ENCODE data around the gene MTMR11. TPM values are rescaled to one million over a fixed set of nuclear protein-coding genes. Genes with fewer than 3 reads are reported as not detected.
A peak's percentile ranks its signal among the peaks of the same experiment; 100 is the strongest.

The MTMR11 gene
- total and polyA plus RNA-seq, 9 of the 15 experiments (the other 6 are each of a cell fraction or from before 2014, with no cell fraction given), result 0.09 to 1.6 (median 0.51) TPM

- TF ChIP-seq THAP12 (CRISPR knock-in tag; IDR thresholded peaks at IDR 0.05) (no peak), SMARCC2 (IDR thresholded peaks at IDR 0.05; ENCODE audit: low read depth) (no peak), ELF1 (tag; IDR thresholded peaks at IDR 0.05) (no peak), ZC3H4 (CRISPR knock-in tag; IDR thresholded peaks at IDR 0.05; ENCODE audit: borderline replicate concordance) (no peak), FOXA3 (CRISPR knock-in tag; conservative IDR thresholded peaks at IDR 0.05 in 1 of 2, IDR thresholded peaks at IDR 0.05 in 1 of 2) (no peak), ZNF239 (CRISPR knock-in tag; IDR thresholded peaks at IDR 0.05) (no peak)
Observed at GRCh38 chr1:149917571-149918144, 19.0 kb downstream of the MTMR11 start, which contains the start of gene SV2A (continued).

DNA sequence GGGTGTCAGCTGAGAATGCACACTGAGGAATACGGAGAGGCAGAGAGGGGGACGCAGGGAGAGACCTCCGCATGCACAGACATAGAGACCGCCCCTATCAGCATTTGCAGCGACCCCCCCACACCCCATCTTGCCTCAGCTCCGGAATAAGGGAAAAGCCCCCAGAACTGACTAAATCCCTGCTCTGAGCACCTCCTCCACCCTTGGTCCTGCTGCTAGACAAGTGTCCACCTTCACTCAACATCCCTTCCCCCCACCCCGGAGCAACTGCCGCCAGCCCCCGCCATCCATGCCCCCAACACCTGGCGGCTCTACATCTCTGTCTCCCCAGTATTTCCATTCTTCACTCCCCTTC is 19.8 kb downstream of the MTMR11 start:
- WGBS (ENCODE audit: insufficient coverage, low coverage, missing lambda C conversion rate), result 44% methylated on average over 6 of the region's 10 CpGs
- H3K9me1 ChIP-seq (ENCODE audit: control insufficient read depth, insufficient read depth, low read length), result no peaks in the 10 kb centered on the region
- ChIA-PET CTCF (ENCODE audit: low intra/inter-chr PET ratio) (no interaction called here), POLR2A (interaction anchor here (1.5 to 3.3 kb wide), 3 partner anchors 8 to 29 kb away, joined by 5 to 31 read pairs (median 6); a partner anchor contains a TSS)
- H3K36me3 ChIP-seq (ENCODE audit: control insufficient read depth, insufficient read depth, low read length), result peaks cover 4% of the 10 kb centered on the region; the same call in 1 of the 3 replicates
- no peak for ATAC-seq
- H3K27me3 ChIP-seq (ENCODE audit: control insufficient read depth in 2 of 2, insufficient read depth in 2 of 2, low read length in 2 of 2), result no peaks in the 10 kb centered on the region
- H3K4me3 ChIP-seq, result no peak overlapping the region
- intact Hi-C loops (cut with micrococcal nuclease), result no loop called here
- no peak overlapping the region for H3K27ac ChIP-seq (ENCODE audit: extremely low read depth, low read depth, low read length)
- BruUV-seq (replicated peaks), result no TSS peak
- H2AFZ ChIP-seq (ENCODE audit: low read depth, low read length), result no peak overlapping the region
- H3K9ac ChIP-seq (ENCODE audit: insufficient read depth in 1 of 2, low read depth in 2 of 2, low read length in 2 of 2), result peak overlapping the region in 1 of 2 experiments; percentile 41; a peak in 1 of 4 replicates
- no peak for DNase-seq (ENCODE audit: extremely low read depth in 1 of 4, low spot score in 3 of 4)
- no peak for FAIRE-seq
- peaks cover 15 to 26% of the 10 kb centered on the region in 2 experiments for H3K4me1 ChIP-seq (replicated peaks in 1 of 2; ENCODE audit: control insufficient read depth in 2 of 2, insufficient read depth in 2 of 2, low read length in 2 of 2)
- no peak overlapping the region for H3K4me2 ChIP-seq (ENCODE audit: insufficient read depth, low read length)
- no peaks in the 10 kb centered on the region for H3K79me2 ChIP-seq (ENCODE audit: control insufficient read depth, insufficient read depth, low read length)
- 0 out of 2 replicates have a peak, but pooled peaks cover 3% of the 10 kb centered on the region for H4K20me1 ChIP-seq (replicated peaks; ENCODE audit: control insufficient read depth, insufficient read depth, low read length)
- in situ Hi-C loops (cut with MboI), result no loop called here
- no peaks in the 10 kb centered on the region for H3K9me3 ChIP-seq (replicated peaks; ENCODE audit: control insufficient read depth, insufficient read depth, low read depth, low read length)
- TF ChIP-seq ZEB2 (IDR thresholded peaks at IDR 0.05) (no peak), RFX5 (IDR thresholded peaks at IDR 0.05; ENCODE audit: low read depth, low read length) (no peak), ZNF133 (CRISPR knock-in tag; IDR thresholded peaks at IDR 0.05) (no peak), STAG1 (CRISPR knock-in tag; IDR thresholded peaks at IDR 0.05; ENCODE audit: borderline replicate concordance) (no peak), ZNF23 (CRISPR knock-in tag; IDR thresholded peaks at IDR 0.05) (no peak), PRPF4 (IDR thresholded peaks at IDR 0.05; ENCODE audit: insufficient read depth, low read depth, low read length, poor library complexity, severe bottlenecking) (no peak), CBX8 (IDR thresholded peaks at IDR 0.05; ENCODE audit: borderline replicate concordance, extremely low read depth, low read depth, low read length, poor library complexity, severe bottlenecking) (no peak), HEY1 (CRISPR knock-in tag; IDR thresholded peaks at IDR 0.05; ENCODE audit: borderline replicate concordance) (no peak)
- TF ChIP-seq, protein P1, sequence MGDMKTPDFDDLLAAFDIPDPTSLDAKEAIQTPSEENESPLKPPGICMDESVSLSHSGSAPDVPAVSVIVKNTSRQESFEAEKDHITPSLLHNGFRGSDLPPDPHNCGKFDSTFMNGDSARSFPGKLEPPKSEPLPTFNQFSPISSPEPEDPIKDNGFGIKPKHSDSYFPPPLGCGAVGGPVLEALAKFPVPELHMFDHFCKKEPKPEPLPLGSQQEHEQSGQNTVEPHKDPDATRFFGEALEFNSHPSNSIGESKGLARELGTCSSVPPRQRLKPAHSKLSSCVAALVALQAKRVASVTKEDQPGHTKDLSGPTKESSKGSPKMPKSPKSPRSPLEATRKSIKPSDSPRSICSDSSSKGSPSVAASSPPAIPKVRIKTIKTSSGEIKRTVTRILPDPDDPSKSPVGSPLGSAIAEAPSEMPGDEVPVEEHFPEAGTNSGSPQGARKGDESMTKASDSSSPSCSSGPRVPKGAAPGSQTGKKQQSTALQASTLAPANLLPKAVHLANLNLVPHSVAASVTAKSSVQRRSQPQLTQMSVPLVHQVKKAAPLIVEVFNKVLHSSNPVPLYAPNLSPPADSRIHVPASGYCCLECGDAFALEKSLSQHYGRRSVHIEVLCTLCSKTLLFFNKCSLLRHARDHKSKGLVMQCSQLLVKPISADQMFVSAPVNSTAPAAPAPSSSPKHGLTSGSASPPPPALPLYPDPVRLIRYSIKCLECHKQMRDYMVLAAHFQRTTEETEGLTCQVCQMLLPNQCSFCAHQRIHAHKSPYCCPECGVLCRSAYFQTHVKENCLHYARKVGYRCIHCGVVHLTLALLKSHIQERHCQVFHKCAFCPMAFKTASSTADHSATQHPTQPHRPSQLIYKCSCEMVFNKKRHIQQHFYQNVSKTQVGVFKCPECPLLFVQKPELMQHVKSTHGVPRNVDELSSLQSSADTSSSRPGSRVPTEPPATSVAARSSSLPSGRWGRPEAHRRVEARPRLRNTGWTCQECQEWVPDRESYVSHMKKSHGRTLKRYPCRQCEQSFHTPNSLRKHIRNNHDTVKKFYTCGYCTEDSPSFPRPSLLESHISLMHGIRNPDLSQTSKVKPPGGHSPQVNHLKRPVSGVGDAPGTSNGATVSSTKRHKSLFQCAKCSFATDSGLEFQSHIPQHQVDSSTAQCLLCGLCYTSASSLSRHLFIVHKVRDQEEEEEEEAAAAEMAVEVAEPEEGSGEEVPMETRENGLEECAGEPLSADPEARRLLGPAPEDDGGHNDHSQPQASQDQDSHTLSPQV (IDR thresholded peaks at IDR 0.05), result no peak

Data from K562 (cell line).